ENCODE measurements around the gene LOXL1.

- TF ChIP-seq CTCF (IDR thresholded peaks at IDR 0.05): no peak
- TF ChIP-seq POLR2A (IDR thresholded peaks at IDR 0.05): no peak
Measured at GRCh38 chr15:73979636-73980035, 53.4 kb downstream of the LOXL1 start.

All from body of pancreas (tissue), 4 donors.